GM19397 (cell line): ENCODE results near the gene DPP8.
"Not testable (repeated sequence)": the region's sequence is repeated elsewhere in the genome, so short reads cannot be mapped to it uniquely, and the experiment has no call there.

Source experiments
- ATAC-seq: cut with Tn5 transposase; IDR thresholded peaks from one replicate; pipeline ENCODE4 v1.9.1; 2021; ENCODE audit warnings: mild to moderate bottlenecking, moderate library complexity; ENCODE audit not compliant: unreplicated experiment

Gene DPP8

DNA sequence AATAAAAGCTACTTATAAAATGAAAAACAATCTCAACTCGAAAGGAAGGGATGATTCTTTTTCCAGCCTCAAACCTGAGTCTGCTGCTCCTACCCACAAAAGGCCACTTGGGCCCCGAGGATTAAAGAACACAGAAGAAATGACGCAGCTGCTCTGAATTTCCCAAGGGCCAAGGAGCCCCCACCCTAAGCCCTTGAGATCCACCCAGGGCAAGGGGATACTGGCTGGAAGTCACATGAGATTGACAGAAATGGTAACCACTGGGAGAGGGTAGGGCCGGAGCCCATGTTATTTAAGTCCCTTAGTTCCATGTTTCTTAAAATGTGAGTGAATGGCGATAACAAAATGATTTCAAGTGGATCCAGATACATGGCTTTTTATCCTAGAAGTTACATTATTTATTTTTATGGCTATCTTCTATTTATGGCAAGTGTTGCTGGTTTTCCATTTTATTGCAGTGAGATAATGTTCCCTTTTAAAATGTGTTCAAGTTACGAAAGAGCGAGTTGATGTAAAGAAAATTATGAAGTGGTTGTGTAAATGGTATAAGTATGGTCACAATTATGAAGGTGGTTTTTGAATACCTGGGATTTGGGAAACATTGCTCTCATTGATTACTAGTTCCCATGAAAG lies 111.6 kb downstream of the DPP8 start:
- ATAC-seq = no peak

DNA sequence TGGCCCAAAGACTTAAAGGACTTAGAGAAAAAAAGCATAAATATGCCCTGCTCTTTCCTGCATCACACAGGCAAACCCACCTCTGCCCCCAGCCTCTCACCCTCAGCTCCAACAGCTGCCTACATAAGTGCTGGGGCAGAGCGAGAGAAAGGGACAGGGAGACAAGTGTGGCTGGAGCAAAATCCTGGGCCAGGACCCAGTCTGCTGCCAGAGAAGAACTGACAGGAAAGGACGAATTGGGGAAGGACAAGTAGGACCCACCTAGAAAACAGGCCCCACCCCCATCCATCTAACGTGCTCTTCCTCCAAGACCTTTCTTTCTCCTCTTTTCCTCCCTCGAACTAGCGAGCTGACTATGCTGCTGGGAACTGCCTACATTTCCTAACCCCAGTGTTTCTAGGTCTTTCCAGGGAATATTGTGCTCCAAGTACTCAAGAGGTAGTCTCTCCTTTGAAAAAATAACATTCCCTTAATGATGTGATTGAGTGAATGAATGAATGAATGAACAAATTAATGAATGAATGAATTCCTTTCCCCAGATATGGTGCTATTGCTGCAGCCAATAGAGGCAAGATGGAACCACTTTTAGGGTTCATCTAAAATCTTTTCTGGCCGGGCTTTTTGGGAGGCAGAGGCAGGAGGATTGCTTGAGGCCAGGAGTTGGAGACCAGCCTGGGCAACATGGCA lies 113.2 kb downstream of the DPP8 start:
- no peak for ATAC-seq

DNA sequence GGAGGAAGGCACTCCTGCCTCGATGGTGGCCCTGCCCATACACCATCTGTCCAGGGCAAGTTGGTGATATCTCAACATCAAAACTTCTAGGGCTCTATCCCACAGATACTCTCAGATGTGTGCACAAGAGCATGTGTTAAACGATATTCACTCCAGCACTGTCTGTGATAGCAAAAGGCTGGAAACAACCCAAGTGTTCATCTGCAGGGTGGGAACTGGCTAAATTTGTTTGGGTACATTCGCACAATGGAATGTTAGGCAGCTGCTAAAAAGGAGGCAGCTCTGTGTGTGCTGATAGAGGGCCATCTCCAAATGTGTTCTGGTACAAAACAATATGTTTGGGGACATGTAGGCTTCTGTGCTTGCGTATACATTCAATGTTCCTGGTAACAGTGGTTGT lies 114.5 kb downstream of the DPP8 start:
- no peak for ATAC-seq

DNA sequence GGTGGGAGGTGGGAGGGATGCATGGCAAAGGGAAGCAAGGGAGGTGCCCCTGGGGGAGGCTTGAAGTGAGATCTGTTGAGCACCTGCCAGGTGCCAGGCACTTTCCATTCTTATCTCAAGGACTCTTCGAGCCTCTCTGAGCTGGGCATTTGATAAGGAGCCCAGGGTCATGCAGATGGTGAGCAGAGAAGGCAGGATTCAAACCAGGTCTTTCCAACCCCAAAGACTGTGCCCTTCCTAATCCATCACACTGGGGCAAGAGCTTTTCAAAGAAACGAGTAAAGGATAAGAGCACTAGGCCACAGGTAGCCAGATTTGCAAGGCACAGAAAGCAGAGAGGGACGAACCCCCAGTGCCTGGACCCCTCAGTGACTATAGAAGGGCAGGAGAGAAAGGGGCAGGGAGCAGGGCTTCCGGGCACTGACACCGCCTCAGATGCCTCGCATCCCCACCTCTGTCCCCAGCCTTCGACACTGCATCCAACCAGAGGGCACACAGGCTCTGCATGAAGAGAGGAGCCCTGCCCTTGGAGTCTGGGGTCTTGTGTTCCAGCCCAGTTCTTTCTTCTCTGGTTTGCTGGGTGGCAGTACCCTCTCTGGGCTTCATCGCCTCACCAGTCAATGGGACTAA lies 115.8 kb downstream of the DPP8 start:
- no peak for ATAC-seq

DNA sequence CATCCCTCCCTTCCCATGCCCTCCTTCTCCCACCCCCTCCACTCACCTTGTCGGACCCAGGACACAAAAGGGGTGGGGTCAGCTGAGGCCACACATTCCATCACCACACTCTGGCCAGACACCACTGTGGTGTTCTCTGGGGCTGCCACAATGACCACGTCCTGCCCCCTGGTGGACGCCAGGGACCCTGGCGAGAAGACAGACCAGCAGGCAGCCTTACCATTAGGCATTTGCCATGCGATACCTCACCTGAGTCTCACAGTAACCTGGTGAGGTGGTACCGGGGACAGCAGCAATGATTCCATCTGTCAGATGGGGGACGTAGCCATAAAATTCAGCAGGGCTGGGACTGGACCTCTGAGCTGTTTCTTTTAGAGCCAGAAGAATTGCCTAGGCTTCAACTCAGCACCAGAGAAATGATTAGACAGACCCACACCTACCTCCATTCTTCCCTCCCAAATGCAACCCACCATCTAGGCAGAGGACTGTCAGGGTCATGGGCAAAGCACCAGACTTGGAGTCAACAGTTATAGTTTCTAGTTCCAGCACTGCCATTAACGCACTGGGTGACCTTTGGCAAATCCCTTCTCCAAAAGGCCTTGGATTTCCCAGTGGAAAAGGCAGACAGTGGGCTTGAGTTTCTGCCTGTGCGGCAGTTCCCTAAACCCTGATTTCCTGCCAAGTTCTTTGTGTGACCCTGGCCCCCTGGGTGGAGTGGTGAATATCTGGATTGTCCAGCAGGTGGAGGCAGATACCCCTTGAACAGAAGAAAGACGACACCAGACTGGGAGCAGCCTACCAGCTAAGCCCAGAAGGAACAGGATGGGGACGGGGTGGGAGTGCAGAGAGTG lies 116.5 kb downstream of the DPP8 start:
- no peak for ATAC-seq

DNA sequence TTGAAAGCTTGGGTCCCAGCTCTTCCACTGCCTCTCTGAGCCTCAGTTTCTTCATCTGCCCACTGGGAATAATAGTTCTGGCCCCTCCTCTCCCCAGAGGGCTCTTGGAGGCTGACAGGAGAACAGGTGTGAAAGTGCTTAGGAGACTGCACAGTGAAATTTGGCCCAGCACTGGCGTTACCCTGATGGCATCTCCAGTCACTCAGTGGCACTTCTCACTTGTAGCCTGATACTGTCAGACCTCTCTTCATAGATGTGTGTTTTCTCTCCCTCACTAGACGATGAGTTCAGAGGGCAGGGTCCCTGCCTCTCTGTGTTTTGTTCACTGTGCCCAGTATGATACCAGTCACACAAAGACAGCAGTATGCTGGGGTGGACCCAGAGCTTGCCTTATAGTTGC lies 117.5 kb downstream of the DPP8 start:
- no peak for ATAC-seq

DNA sequence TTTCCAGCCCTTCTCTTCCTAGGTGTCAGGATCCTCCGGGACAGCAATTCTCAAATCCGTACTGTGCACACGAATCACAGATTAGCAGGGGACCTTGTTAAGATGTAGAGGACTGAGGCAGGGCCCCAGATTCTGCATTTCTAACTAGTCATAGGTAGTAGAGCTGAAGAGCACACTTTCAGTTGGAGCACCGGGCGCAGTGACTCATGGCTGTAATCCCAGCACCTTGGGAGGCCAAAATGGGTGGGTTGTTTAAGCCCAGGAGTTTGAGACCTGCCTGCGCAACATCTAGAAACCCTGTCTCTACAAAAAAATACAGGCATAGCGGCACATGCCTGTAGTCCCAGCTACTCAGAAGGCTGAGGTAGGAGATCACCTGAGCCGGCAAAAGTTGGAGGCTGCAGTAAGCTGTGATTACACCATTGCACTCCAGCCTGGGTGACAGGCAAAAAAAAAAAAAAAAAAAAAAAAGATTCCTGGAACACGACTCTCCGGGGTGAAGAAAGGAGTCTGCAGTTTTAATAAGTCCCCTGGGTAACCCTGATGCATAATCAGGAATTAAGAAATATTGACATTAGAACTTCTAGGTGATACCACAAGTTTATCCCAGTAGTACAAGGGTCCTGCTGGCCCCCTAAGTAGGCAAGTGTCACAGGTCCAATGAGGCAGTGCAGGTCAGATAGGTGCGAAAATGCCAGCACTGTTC lies 118.3 kb downstream of the DPP8 start:
- no peak for ATAC-seq

DNA sequence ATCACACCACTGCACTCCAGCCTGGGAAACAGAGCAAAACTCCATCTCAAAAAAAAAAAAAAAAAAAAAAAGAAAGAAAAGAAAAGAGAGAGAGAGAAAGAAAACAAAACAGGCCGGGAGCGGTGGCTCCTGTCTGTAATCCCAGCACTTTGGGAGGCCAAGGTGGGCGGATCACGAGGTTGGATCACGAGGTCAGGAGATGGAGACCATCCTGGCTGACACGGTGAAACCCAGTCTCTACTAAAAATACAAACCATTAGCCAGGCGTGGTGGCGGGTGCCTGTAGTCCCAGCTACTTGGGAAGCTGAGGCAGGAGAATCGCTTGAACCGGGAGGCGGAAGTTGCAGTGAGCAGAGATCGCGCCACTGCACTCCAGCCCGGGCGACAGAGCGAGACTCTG lies 119.0 kb downstream of the DPP8 start:
- ATAC-seq = not testable (repeated sequence)

DNA sequence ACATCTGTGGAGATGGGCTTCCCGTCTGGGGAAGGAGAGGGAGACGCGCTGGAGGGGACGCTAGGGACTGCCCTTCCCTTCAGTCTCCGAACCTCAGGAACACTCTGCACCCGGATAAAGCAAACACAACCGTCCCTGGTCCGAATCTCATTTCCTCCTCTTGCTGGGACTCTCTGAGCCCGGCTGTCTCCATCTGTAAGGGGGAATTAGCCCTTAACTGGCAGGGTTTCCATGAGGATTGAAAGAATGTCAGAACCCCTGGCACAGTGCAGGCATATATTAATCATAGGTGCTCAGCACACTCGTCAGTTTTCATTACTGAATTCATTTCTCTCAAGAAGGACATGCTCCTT lies 120.5 kb downstream of the DPP8 start:
- ATAC-seq = no peak

DNA sequence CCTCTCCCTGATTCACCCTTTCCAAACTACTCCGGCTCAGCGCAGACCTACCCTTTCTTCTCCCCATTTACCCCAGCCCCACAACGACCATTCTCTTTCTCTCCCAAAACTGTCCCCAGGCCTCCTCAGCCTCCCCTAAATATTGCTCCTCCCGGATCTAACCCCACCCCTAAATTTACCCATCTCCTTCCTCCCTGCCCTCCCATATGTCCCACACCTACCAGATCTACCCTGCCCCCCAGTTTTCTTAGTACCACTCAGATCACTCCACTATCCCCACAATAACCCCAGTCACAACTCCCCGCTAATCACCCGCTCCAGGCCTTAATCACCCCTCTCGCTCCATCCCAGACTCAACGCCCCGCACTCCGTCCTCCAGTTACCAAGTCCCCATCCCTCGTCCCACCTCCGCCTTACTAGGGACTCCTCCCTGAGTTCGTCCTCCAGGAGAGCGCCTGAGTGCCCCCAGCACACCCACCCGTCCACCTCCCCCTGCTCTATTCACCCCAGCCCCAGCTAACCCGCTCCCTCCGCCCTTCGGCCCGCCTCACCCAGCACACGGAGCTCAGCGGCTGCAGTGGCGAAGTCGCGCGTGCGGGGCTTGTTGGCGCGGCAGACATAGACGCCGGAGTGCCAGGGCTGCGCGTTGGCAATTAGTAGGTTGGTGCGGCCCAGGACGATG lies 121.1 kb downstream of the DPP8 start:
- no peak for ATAC-seq

DNA sequence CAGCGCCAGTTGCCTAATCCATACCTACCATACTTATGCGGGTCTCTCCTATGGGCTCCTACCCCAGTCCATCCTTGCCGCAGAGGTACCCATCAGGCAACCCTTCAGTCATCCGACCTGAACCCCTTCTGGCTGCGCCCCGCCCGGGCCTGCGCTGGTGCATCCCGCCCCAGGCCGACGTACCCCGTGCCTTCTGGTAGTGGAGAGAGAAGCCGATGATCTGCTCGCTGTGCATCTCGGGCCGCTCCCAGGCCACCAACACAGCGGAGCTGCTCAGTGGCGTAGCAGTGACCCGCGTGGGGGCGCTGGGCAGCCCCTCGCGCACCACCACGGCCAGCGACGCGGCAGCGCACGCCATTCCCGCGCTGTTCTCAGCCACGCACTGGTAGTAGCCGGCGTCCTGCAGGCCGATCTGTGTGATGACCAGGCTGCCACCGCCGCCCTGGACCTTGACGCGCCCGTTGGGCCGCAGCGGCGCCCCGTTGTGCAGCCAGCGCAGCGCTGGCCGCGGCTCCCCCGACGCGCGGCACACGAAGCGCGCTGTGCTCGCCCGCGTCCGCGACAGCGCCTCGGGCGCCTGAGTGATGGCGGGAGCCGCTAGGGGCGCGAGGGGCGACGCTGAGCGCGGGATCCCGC lies 121.8 kb downstream of the DPP8 start:
- no peak for ATAC-seq

DNA sequence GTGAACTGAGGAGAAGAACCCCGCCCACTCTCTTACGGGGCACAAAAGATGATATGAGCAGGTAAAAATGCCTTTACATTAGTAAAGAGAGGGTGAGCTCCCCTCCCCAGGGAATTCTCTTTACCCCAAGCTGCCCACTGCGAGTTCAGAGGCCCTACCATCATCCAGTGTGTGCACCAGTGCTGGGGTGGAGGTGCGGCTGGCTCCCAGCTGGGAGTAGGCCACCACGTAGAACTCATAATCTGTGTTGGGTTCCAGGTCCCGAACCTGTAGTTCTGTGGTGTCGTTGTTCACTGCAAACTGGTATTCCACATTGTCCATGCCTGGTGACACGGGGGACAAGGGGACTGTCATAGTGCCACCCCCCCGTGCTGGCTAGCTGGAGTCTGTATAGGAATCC lies 122.6 kb downstream of the DPP8 start:
- no peak for ATAC-seq

DNA sequence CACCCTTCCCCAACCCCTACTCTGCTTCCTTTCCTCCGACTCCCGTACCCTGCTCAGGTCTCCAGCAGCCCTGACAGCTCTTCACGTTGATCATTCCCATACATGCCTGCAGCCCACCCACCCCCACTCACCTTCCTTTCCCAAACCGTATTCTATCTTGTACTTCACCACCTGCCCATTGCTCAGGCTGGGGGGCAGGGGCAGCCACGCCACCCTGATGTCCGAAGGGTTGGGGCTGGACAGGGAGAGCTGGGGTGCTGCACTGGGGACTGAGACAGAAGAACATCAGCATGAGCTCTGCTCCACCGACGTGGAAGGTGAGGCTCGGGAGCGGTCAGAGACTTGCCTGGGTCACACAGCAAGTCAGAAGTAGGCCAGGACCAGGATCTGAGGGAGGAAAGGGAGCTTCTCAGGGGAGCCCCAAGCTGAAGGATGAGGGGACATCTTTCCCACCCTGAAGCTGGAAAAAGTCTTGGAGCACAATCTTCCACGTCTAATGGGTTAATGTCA lies 123.2 kb downstream of the DPP8 start:
- no peak for ATAC-seq

DNA sequence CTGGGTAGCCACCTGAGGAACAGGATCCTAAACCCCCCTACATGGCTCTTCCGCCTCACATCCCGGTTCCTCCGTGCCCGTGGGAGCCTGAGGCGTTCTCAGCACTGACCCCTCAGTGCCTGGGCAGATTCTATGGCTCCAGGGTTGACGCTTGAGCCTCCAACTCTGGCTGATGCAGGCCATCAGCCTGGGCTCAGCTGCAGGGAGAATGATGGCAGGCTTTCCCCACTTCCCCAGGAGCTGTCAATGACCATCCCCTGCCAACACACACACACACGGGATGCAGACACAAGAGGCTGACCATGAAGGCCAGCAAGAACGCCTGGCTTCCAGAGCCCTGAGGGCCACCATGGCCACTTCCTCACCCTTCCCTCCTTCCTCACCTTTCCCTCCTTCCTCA lies 123.9 kb downstream of the DPP8 start:
- ATAC-seq = no peak

DNA sequence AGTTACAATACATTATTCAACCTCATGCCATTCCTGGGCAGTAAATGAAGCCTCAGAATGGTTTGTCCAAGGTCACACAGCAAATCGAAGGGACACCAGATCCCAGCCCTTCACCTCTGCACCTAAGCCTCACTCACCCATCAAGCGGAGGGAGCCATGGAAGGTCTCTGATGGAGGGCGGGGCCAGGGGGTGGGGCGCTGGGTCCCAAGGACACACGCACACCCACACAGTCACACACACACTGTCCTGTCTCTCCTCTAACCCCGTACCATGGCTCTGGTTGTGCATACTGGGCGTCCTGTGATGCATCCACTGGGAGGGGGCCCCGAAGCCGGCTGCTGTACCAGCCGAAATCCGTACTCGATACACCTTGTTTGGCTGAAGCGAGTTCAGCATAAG lies 124.4 kb downstream of the DPP8 start:
- no peak for ATAC-seq
